ENCODE data around the gene CYSLTR2. TPM values are rescaled to one million over a fixed set of nuclear protein-coding genes. Genes with fewer than 3 reads are reported as not detected.

The CYSLTR2 gene
- not detected in 2 replicates for total RNA-seq (2014; rRNA removed; shearing (Covaris generic))

GRCh38 chr13:48653472-48653939 lies at the start of gene CYSLTR2:
CYSLTR2 (plus strand) TSS chr13:48653929; CDS start chr13:48706818, 52,889 bp downstream.

Other genes starting within 250 kb of the CYSLTR2 start
- 3.3 and 5.5 TPM in 2 replicates for gene LPAR6, start 240.8 kb upstream of the CYSLTR2 start, total RNA-seq (2014; rRNA removed; shearing (Covaris generic))
- 1.2 and 1.4 TPM in 2 replicates for gene RCBTB2, start 120.8 kb upstream of the CYSLTR2 start, total RNA-seq (2014; rRNA removed; shearing (Covaris generic))